Measurements from ENCODE around the gene ZBTB7C. TPM values are rescaled to one million over a fixed set of nuclear protein-coding genes. Genes with fewer than 3 reads are reported as not detected.

ZBTB7C gene
- total and polyA plus RNA-seq, 2 of the 8 experiments (the other 6 are each of a cell fraction or from before 2014, with no cell fraction given) = 0.15 to 0.45 TPM

- ChIA-PET CTCF (ENCODE audit: partially characterized antibody) (interaction anchor here (0.7 to 2.6 kb wide), 8 partner anchors 8 to 82 kb away, joined by 3 to 10 read pairs (median 4); no protein-coding TSS in a partner anchor), POLR2A (ENCODE audit: partially characterized antibody) (no interaction called here)
- H2BK120ac ChIP-seq (replicated peaks; ENCODE audit: low read depth, low read length) = no peak overlapping the region
- no peak overlapping the region for H2BK12ac ChIP-seq (ENCODE audit: low read depth, low read length)
- H3K4me3 ChIP-seq (ENCODE audit: extremely low read depth in 1 of 4, insufficient read depth in 2 of 4, low read depth in 3 of 4, low read length in 4 of 4) = no peak overlapping the region
- no peaks in the 10 kb centered on the region for H4K20me1 ChIP-seq (replicated peaks in 1 of 2; ENCODE audit: control insufficient read depth in 1 of 2, insufficient read depth in 2 of 2, low read length in 2 of 2)
- no peak overlapping the region for H4K8ac ChIP-seq (ENCODE audit: extremely low read depth, insufficient read depth, low read length)
- no peaks in the 10 kb centered on the region for H3K36me3 ChIP-seq (ENCODE audit: control insufficient read depth in 2 of 4, insufficient read depth in 4 of 4, low read length in 3 of 4)
- peaks cover 0 to 5% (median under 1%) of the 10 kb centered on the region in 4 experiments; a peak in 5 of 7 replicates for H3K4me1 ChIP-seq (replicated peaks in 1 of 4; ENCODE audit: control insufficient read depth in 3 of 4, insufficient read depth in 4 of 4, low read length in 3 of 4)
- no peak overlapping the region for H3K4ac ChIP-seq (replicated peaks; ENCODE audit: insufficient read length, low read depth, low read length)
- no peak overlapping the region for H3K4me2 ChIP-seq (ENCODE audit: insufficient read depth in 1 of 2, low read depth in 2 of 2, low read length in 2 of 2)
- H2BK15ac ChIP-seq (ENCODE audit: low read length) = no peak overlapping the region
- 92% methylated on average over 3 of the region's 3 CpGs; no CpG with 5 or more reads in 1 of the 2 experiments for WGBS, 2 experiments (ENCODE audit: extremely low coverage in 1 of 2, insufficient coverage in 1 of 2, insufficient read length in 1 of 2, insufficient replicate concordance in 2 of 2, low coverage in 1 of 2, low lambda C conversion rate in 2 of 2, missing lambda C conversion rate in 1 of 2)
- no peak overlapping the region for H2BK5ac ChIP-seq (ENCODE audit: low read depth, low read length)
- H3K18ac ChIP-seq (ENCODE audit: extremely low read depth, low read length) = no peak overlapping the region
- H2AFZ ChIP-seq (ENCODE audit: low read length) = no peak overlapping the region
- H3K79me1 ChIP-seq (ENCODE audit: low read depth, low read length) = no peaks in the 10 kb centered on the region
- no peak overlapping the region for H3K9ac ChIP-seq (replicated peaks in 1 of 4; ENCODE audit: extremely low read depth in 1 of 4, low read depth in 3 of 4, low read length in 3 of 4)
- no peak overlapping the region for H3K56ac ChIP-seq (replicated peaks; ENCODE audit: insufficient read length, low read depth, low read length)
- H2AK5ac ChIP-seq (ENCODE audit: low read depth, low read length) = no peak overlapping the region
- H3K14ac ChIP-seq (ENCODE audit: insufficient read length) = no peak overlapping the region
- TF ChIP-seq SIN3A (conservative IDR thresholded peaks at IDR 0.05 in 1 of 2, IDR thresholded peaks at IDR 0.05 in 1 of 2; ENCODE audit: low read depth in 1 of 2, low read length in 2 of 2) (no peak), BCL11A (IDR thresholded peaks at IDR 0.05; ENCODE audit: low read depth in 2 of 2, low read length in 2 of 2) (no peak), BRCA1 (IDR thresholded peaks at IDR 0.05; ENCODE audit: low read depth, low read length) (no peak), SP1 (IDR thresholded peaks at IDR 0.05; ENCODE audit: low read depth, low read length) (no peak), JUND (IDR thresholded peaks at IDR 0.05; ENCODE audit: low read length) (no peak)
- no peak overlapping the region for H2BK20ac ChIP-seq (ENCODE audit: low read length)
- no peak overlapping the region for H3K27ac ChIP-seq (ENCODE audit: low read depth, low read length)
- H3K9me3 ChIP-seq (ENCODE audit: insufficient read depth in 2 of 2, low read depth in 1 of 2, low read length in 1 of 2) = peaks cover 0 to 10% of the 10 kb centered on the region in 2 experiments; a peak in 1 of 4 replicates
- no peak overlapping the region for H4K5ac ChIP-seq (ENCODE audit: insufficient read length, low read depth, low read length)
- peaks cover 4% of the 10 kb centered on the region; the same call in 1 of the 2 replicates for H3K23me2 ChIP-seq (ENCODE audit: low read depth, low read length)
- no peak overlapping the region for H4K91ac ChIP-seq (replicated peaks; ENCODE audit: insufficient read length, low read length)
- FAIRE-seq (no peak), DNase-seq (ENCODE audit: low read depth in 1 of 2, low spot score in 2 of 2) (no peak)
- H3K79me2 ChIP-seq (ENCODE audit: control insufficient read depth in 1 of 2, insufficient read depth in 2 of 2, low read length in 2 of 2) = no peaks in the 10 kb centered on the region
- H3K27me3 ChIP-seq (replicated peaks in 1 of 4; ENCODE audit: control insufficient read depth in 3 of 4, extremely low read depth in 1 of 4, insufficient read depth in 3 of 4, low read length in 3 of 4) = no peaks in the 10 kb centered on the region; a peak in 1 of 7 replicates
- no peak overlapping the region for H3K23ac ChIP-seq (ENCODE audit: insufficient read length)
Measured at GRCh38 chr18:48363175-48363574, 46.0 kb downstream of the ZBTB7C start.
